BJ (cell line): ENCODE measurements around the gene ACO2. TPM values are rescaled to one million over a fixed set of nuclear protein-coding genes. Genes with fewer than 3 reads are reported as not detected.

Source experiments
- CTCF ChIA-PET: fragments of 350-600 bp; formaldehyde crosslinking; extraction: SDS; loops from one replicate; lab custom pipeline; 2021; ENCODE audit warnings: antibody characterized with exemption, inconsistent platforms; lab: Yijun Ruan, JAX
- POLR2A ChIA-PET: fragments of 300-600 bp; sonication (Branson Sonifier 250); formaldehyde crosslinking; extraction: SDS; loops from one replicate; lab custom pipeline; 2021; ENCODE audit warnings: antibody characterized with exemption; lab: Charles Lee
- DNase-seq: peaks from one replicate; pipeline ENCODE4 v3.0.0-alpha.2; 2011; ENCODE audit warnings: low read depth
- H3K27me3 ChIP-seq: 2 replicates; pipeline ENCODE4 v1.6.0; 2011; ENCODE audit warnings: low read length; ENCODE audit not compliant: control insufficient read depth, insufficient read depth
- H3K36me3 ChIP-seq: 2 replicates; pipeline ENCODE4 v1.5.1; 2011; ENCODE audit warnings: low read length; ENCODE audit not compliant: control insufficient read depth, insufficient read depth
- H3K4me3 ChIP-seq: 2 replicates; pipeline ENCODE4 v1.5.1; 2011; ENCODE audit warnings: low read depth, mild to moderate bottlenecking, control low read depth, low read length
- polyA plus RNA-seq: library from polyadenylated mRNA; depleted of rRNA; stranded (reverse); fragments of >200 nt; gene quantifications from 2 replicates; pipeline ENCODE4 v1.2.3, GENCODE V29; 2011
- TF ChIP-seq, protein P1 (sequence below): IDR thresholded peaks from 2 replicates; pipeline ENCODE4 v1.5.1; 2011; ENCODE audit warnings: low read depth, mild to moderate bottlenecking, control low read depth, inconsistent platforms, low read length, moderate library complexity; ENCODE audit not compliant: insufficient read depth

The ACO2 gene
- polyA plus RNA-seq, 1 experiment: 60.5 TPM

GRCh38 chr22:41518048-41518347, 49.1 kb downstream of the ACO2 start:
- H3K36me3 ChIP-seq: peaks cover 18% of the 10 kb centered on the region
- no peak for DNase-seq
- POLR2A ChIA-PET: no interaction called here

DNA sequence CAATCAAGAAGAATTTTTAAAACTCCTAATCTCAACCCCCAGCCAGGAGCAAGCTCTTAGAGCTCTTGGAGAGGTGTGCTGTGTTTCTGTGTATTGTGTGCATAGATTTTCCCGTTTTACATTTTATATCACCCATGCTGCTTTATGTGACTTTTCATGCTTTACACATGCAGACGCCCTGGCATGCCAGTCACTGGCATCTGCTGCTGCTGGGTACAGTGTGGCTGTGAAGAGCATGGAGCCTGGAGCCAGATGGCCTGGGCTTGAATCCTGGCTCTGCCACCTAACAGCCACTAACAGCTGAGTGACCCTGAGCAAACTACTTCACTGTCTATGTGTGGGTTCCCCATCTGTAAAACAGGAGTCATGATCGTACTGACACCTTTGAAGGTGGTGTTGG, 52.2 kb downstream of the ACO2 start:
- no peak overlapping the region for H3K4me3 ChIP-seq
- ChIA-PET CTCF (interaction anchor here (0.7 to 10.9 kb wide), 2 partner anchors 109 to 119 kb away, joined by 3 to 170 read pairs; no protein-coding TSS in a partner anchor), POLR2A (no interaction called here)
- peaks cover 33% of the 10 kb centered on the region for H3K36me3 ChIP-seq
- DNase-seq: no peak
- TF ChIP-seq, protein P1, sequence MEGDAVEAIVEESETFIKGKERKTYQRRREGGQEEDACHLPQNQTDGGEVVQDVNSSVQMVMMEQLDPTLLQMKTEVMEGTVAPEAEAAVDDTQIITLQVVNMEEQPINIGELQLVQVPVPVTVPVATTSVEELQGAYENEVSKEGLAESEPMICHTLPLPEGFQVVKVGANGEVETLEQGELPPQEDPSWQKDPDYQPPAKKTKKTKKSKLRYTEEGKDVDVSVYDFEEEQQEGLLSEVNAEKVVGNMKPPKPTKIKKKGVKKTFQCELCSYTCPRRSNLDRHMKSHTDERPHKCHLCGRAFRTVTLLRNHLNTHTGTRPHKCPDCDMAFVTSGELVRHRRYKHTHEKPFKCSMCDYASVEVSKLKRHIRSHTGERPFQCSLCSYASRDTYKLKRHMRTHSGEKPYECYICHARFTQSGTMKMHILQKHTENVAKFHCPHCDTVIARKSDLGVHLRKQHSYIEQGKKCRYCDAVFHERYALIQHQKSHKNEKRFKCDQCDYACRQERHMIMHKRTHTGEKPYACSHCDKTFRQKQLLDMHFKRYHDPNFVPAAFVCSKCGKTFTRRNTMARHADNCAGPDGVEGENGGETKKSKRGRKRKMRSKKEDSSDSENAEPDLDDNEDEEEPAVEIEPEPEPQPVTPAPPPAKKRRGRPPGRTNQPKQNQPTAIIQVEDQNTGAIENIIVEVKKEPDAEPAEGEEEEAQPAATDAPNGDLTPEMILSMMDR: no peak
- no peaks in the 10 kb centered on the region for H3K27me3 ChIP-seq

More at GRCh38 chr22:41518048-41518347, 49.1 kb downstream of the ACO2 start:
- CTCF ChIA-PET: interaction anchor here (0.7 to 10.9 kb wide), 27 partner anchors 9 to 797 kb away, joined by 3 to 170 read pairs (median 6); partner anchors contain the start of genes ACO2, PHF5A, POLR3H and TEF
- no peaks in the 10 kb centered on the region for H3K27me3 ChIP-seq
- TF ChIP-seq, protein P1: no peak
- no peak overlapping the region for H3K4me3 ChIP-seq

DNA sequence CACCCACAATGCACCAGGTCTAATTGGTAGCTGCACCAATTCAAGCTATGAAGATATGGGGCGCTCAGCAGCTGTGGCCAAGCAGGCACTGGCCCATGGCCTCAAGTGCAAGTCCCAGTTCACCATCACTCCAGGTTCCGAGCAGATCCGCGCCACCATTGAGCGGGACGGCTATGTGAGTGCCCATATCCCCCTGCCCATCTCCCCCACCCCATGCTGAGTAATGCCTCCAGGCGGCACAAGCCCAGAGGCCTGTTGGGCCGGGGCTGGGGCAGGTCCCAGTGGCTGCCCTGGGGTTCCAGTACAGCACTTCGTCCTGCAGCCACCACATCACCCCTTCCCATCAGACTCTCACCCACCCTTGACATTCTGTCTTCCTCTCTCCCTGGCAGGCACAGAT, 53.9 kb downstream of the ACO2 start:
- ChIA-PET CTCF (interaction anchor here (1.4 to 7.3 kb wide), 3 partner anchors 12 to 120 kb away, joined by 3 to 81 read pairs (median 6); no protein-coding TSS in a partner anchor), POLR2A (no interaction called here)
- no peaks in the 10 kb centered on the region for H3K27me3 ChIP-seq
- peaks cover 40% of the 10 kb centered on the region for H3K36me3 ChIP-seq
- DNase-seq: no peak
- no peak overlapping the region for H3K4me3 ChIP-seq
- TF ChIP-seq, protein P1: no peak

- H3K4me3 ChIP-seq: no peak overlapping the region
- no peaks in the 10 kb centered on the region for H3K27me3 ChIP-seq
- peaks cover 47% of the 10 kb centered on the region for H3K36me3 ChIP-seq
- TF ChIP-seq, protein P1: no peak
- ChIA-PET CTCF (interaction anchor here (0.9 to 7.3 kb wide), 5 partner anchors 9 to 121 kb away, joined by 3 to 81 read pairs (median 3); no protein-coding TSS in a partner anchor), POLR2A (no interaction called here)
- no peak for DNase-seq
Observed at GRCh38 chr22:41523464-41524221, 54.7 kb downstream of the ACO2 start.

GRCh38 chr22:41524251-41524661, 55.3 kb downstream of the ACO2 start:
- TF ChIP-seq, protein P1: no peak
- DNase-seq: no peak
- ChIA-PET CTCF (interaction anchor here (0.9 to 7.3 kb wide), 4 partner anchors 9 to 121 kb away, joined by 3 to 81 read pairs (median 4); no protein-coding TSS in a partner anchor), POLR2A (interaction anchor here (0.6 kb wide), 1 partner anchor 114 kb away, joined by 3 read pairs; no protein-coding TSS in a partner anchor)
- H3K4me3 ChIP-seq: no peak overlapping the region
- no peaks in the 10 kb centered on the region for H3K27me3 ChIP-seq
- H3K36me3 ChIP-seq: peaks cover 48% of the 10 kb centered on the region
